ENCODE measurements around the gene CDSN.
A peak's percentile ranks its signal among the peaks of the same experiment; 100 is the strongest.

Gene CDSN

GRCh38 chr6:31114970-31115849, 5.0 kb downstream of the CDSN start:
- DNase-seq = peak; percentile 74

GRCh38 chr6:31114541-31114878, 5.7 kb downstream of the CDSN start, which contains the start of gene PSORS1C1:
PSORS1C1 (plus strand) TSS chr6:31114800; CDS start chr6:31129633, 14,833 bp downstream.
- peak; percentile 98 for DNase-seq

GRCh38 chr6:31113861-31114540, 6.2 kb downstream of the CDSN start:
- DNase-seq = peak; percentile 95

- no peak for DNase-seq
Measured at GRCh38 chr6:31112478-31112877, 7.8 kb downstream of the CDSN start, which contains the start of gene C6orf15. C6orf15 (minus strand) TSS chr6:31112575; CDS start chr6:31112555, 20 bp downstream.

- DNase-seq = no peak
Measured at GRCh38 chr6:31111712-31112111, 8.5 kb downstream of the CDSN start.

GRCh38 chr6:31110825-31111582, 9.2 kb downstream of the CDSN start:
- DNase-seq = no peak

GRCh38 chr6:31107052-31107451, 13.2 kb downstream of the CDSN start:
- no peak for DNase-seq

GRCh38 chr6:31103136-31103535, 17.1 kb downstream of the CDSN start:
- DNase-seq = no peak

- no peak for DNase-seq
Measured at GRCh38 chr6:31098449-31098938, 21.8 kb downstream of the CDSN start.

GRCh38 chr6:31096656-31097055, 23.6 kb downstream of the CDSN start:
- no peak for DNase-seq

- DNase-seq = no peak
Measured at GRCh38 chr6:31096215-31096614, 24.0 kb downstream of the CDSN start.

GRCh38 chr6:31094389-31094881, 25.8 kb downstream of the CDSN start:
- no peak for DNase-seq

- DNase-seq = no peak
Measured at GRCh38 chr6:31092769-31093505, 27.3 kb downstream of the CDSN start.

- no peak for DNase-seq
Measured at GRCh38 chr6:31092238-31092637, 28.0 kb downstream of the CDSN start.

GRCh38 chr6:31091680-31092079, 28.6 kb downstream of the CDSN start:
- DNase-seq = no peak

GRCh38 chr6:31090973-31091364, 29.3 kb downstream of the CDSN start:
- DNase-seq = no peak

- no peak for DNase-seq
Measured at GRCh38 chr6:31090275-31090972, 29.8 kb downstream of the CDSN start.

GRCh38 chr6:31087494-31088089, 32.7 kb downstream of the CDSN start:
- peak; percentile 87 for DNase-seq

- DNase-seq = peak; percentile 73
Measured at GRCh38 chr6:31086788-31087440, 33.3 kb downstream of the CDSN start.

- DNase-seq = peak; percentile 90
Measured at GRCh38 chr6:31083742-31084354, 36.4 kb downstream of the CDSN start.

Measured in fibroblast of skin of scalp (primary cell).